ENCODE results near the gene SKOR1. TPM values are rescaled to one million over a fixed set of nuclear protein-coding genes. Genes with fewer than 3 reads are reported as not detected.

Gene SKOR1
- total and polyA plus RNA-seq, 2 donors (not counting 1 experiment from before 2014, with no cell fraction given) = 0.01 to 0.17 TPM

- Histone ChIP-seq H3K36me3 (ENCODE audit: control insufficient read depth, insufficient read depth, low read length) (no peaks in the 10 kb centered on the region), H3K79me2 (ENCODE audit: control insufficient read depth, insufficient read depth, low read length) (no peaks in the 10 kb centered on the region), H4K20me1 (ENCODE audit: control insufficient read depth, extremely low read depth, insufficient read depth, low read length) (no peaks in the 10 kb centered on the region), H3K9ac (ENCODE audit: insufficient read depth, low read length) (no peak overlapping the region), H3K4me3 (replicated peaks in 1 of 4; ENCODE audit: control extremely low read depth in 1 of 4, insufficient read depth in 1 of 4, low read depth in 3 of 4, low read length in 4 of 4) (peak overlapping the region; percentile 31 to 93 (median 64)), H3K9me3 (ENCODE audit: control insufficient read depth, insufficient read depth, low read depth, low read length) (no peaks in the 10 kb centered on the region), H3K4me1 (ENCODE audit: control insufficient read depth, extremely low read depth, insufficient read depth, low read length) (peaks cover 11% of the 10 kb centered on the region), H2AFZ (ENCODE audit: low read length) (peak overlapping the region; percentile 66), H3K4me2 (ENCODE audit: extremely low read depth, insufficient read depth, low read length) (peak overlapping the region; percentile 80), H3K27me3 (ENCODE audit: control insufficient read depth, insufficient read depth, low read length) (peaks cover 25% of the 10 kb centered on the region), H3K27ac (ENCODE audit: insufficient read depth, low read length) (peak overlapping the region; percentile 79)
- TF ChIP-seq EZH2 (IDR thresholded peaks at IDR 0.05; ENCODE audit: low read length, missing control alignments) (no peak), CTCF (conservative IDR thresholded peaks at IDR 0.05 in 1 of 2, IDR thresholded peaks at IDR 0.05 in 1 of 2; ENCODE audit: low read depth in 1 of 2, low read length in 2 of 2) (no peak)
- DNase-seq (ENCODE audit: low read depth in 2 of 2) = peak; percentile 32 to 63
Measured at GRCh38 chr15:67839499-67839928, 14.2 kb downstream of the SKOR1 start.

- H3K9me3 ChIP-seq (ENCODE audit: control insufficient read depth, insufficient read depth, low read depth, low read length) = no peaks in the 10 kb centered on the region
- H3K79me2 ChIP-seq (ENCODE audit: control insufficient read depth, insufficient read depth, low read length) = no peaks in the 10 kb centered on the region
- DNase-seq (ENCODE audit: low read depth in 2 of 2) = peak; percentile 88 to 95
- peak within 1 kb of the TSS; percentile 80 for H3K4me2 ChIP-seq (ENCODE audit: extremely low read depth, insufficient read depth, low read length)
- H3K4me3 ChIP-seq (replicated peaks in 1 of 4; ENCODE audit: control extremely low read depth in 1 of 4, insufficient read depth in 1 of 4, low read depth in 3 of 4, low read length in 4 of 4) = peak within 1 kb of the TSS; percentile 81 to 93 (median 87)
- no peaks in the 10 kb centered on the region for H4K20me1 ChIP-seq (ENCODE audit: control insufficient read depth, extremely low read depth, insufficient read depth, low read length)
- peaks cover 11% of the 10 kb centered on the region for H3K4me1 ChIP-seq (ENCODE audit: control insufficient read depth, extremely low read depth, insufficient read depth, low read length)
- H3K27me3 ChIP-seq (ENCODE audit: control insufficient read depth, insufficient read depth, low read length) = peaks cover 19% of the 10 kb centered on the region
- TF ChIP-seq EZH2 (IDR thresholded peaks at IDR 0.05; ENCODE audit: low read length, missing control alignments) (no peak), CTCF (conservative IDR thresholded peaks at IDR 0.05 in 1 of 2, IDR thresholded peaks at IDR 0.05 in 1 of 2; ENCODE audit: low read depth in 1 of 2, low read length in 2 of 2) (no peak)
- peak within 1 kb of the TSS; percentile 96 for H2AFZ ChIP-seq (ENCODE audit: low read length)
- H3K9ac ChIP-seq (ENCODE audit: insufficient read depth, low read length) = peak within 1 kb of the TSS; percentile 84
- H3K27ac ChIP-seq (ENCODE audit: insufficient read depth, low read length) = peak within 1 kb of the TSS; percentile 79
- H3K36me3 ChIP-seq (ENCODE audit: control insufficient read depth, insufficient read depth, low read length) = no peaks in the 10 kb centered on the region
Measured at GRCh38 chr15:67839929-67840748, 14.8 kb downstream of the SKOR1 start, which contains the start of gene RNU6-1. TSS of gene RNU6-1 (minus strand) at chr15:67840045.

DNA sequence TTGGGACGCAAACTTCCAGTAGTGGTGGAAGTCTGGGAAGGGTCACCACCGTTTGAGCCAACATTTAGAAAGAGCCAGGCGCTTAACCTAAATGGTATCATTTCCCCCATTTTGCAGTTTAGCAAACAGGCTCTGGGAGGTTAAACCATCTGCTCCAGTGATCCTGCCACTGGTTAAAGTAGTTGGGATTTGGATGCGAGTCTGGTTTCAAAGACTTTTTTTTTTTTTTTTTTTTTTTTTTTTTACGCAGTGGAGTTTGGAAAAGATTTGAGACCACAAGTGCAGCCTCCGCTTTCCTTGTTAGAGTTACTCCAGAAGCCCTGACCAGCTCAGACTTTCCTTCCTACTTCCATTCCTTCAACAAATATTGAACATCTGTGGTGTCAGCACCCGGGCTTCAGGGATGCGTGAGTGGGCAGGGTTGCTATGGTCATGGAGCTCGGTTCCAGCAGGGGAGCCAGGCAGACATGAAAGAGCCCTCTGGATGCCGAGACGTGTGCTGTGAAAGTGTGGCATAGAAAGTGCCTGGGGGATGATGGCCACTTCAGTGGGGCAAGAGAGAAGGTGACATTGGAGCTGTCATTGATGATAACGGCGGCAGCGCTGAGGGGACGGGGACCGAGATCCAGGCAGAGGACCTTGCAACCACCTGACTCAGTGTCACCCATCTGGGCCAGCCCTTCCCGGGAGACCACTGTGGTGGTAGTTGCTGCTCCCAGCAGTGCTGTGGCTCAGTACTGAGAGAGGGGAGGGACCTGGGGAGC, 15.6 kb downstream of the SKOR1 start:
- Histone ChIP-seq H3K4me3 (replicated peaks in 1 of 4; ENCODE audit: control extremely low read depth in 1 of 4, insufficient read depth in 1 of 4, low read depth in 3 of 4, low read length in 4 of 4) (peak overlapping the region; percentile 81 to 93 (median 87)), H3K9me3 (ENCODE audit: control insufficient read depth, insufficient read depth, low read depth, low read length) (no peaks in the 10 kb centered on the region), H3K79me2 (ENCODE audit: control insufficient read depth, insufficient read depth, low read length) (no peaks in the 10 kb centered on the region), H3K9ac (ENCODE audit: insufficient read depth, low read length) (peak overlapping the region; percentile 84), H3K36me3 (ENCODE audit: control insufficient read depth, insufficient read depth, low read length) (no peaks in the 10 kb centered on the region), H3K27ac (ENCODE audit: insufficient read depth, low read length) (peak overlapping the region; percentile 79), H3K4me2 (ENCODE audit: extremely low read depth, insufficient read depth, low read length) (peak overlapping the region; percentile 80), H4K20me1 (ENCODE audit: control insufficient read depth, extremely low read depth, insufficient read depth, low read length) (no peaks in the 10 kb centered on the region), H3K4me1 (ENCODE audit: control insufficient read depth, extremely low read depth, insufficient read depth, low read length) (peaks cover 11% of the 10 kb centered on the region), H2AFZ (ENCODE audit: low read length) (peak overlapping the region; percentile 96), H3K27me3 (ENCODE audit: control insufficient read depth, insufficient read depth, low read length) (peaks cover 12% of the 10 kb centered on the region)
- TF ChIP-seq EZH2 (IDR thresholded peaks at IDR 0.05; ENCODE audit: low read length, missing control alignments) (no peak), CTCF (conservative IDR thresholded peaks at IDR 0.05 in 1 of 2, IDR thresholded peaks at IDR 0.05 in 1 of 2; ENCODE audit: low read depth in 1 of 2, low read length in 2 of 2) (no peak)
- DNase-seq (ENCODE audit: low read depth in 2 of 2) = peak; percentile 55 to 58

Measured in fibroblast of lung (primary cell).